Measurements from ENCODE around the gene PIF1. TPM values are rescaled to one million over a fixed set of nuclear protein-coding genes. Genes with fewer than 3 reads are reported as not detected.

The PIF1 gene
- total and polyA plus RNA-seq, 12 donors: 0.26 to 6.0 (median 1.8) TPM

DNA sequence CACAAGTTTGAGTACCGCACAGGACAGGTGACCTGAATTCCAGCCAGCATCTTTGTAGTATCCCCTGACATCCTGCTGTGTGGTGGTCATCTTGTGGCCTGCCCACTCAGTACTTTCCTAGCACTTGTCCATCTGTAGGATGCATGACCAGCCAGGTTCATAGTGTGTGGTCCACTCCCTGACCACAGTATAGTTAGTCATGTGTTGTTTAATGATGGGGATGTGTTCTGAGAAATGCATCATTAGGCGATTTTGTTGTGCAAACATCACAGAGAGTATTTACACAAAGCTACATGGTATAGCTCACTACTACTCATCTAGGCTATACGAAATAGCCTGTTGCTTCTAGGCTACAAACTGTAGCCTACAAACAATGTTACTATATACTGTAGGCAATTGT is 33.2 kb downstream of the PIF1 start:
- H3K27me3 ChIP-seq: no peaks in the 10 kb centered on the region
- intact Hi-C loops (cut with DNase I): no loop called here
- no peaks in the 10 kb centered on the region for H3K4me1 ChIP-seq (replicated peaks in 1 of 2)
- H3K9me3 ChIP-seq (replicated peaks in 1 of 3): no peaks in the 10 kb centered on the region
- DNase-seq: no peak
- H3K4me3 ChIP-seq: no peak overlapping the region
- TF ChIP-seq, protein P1, sequence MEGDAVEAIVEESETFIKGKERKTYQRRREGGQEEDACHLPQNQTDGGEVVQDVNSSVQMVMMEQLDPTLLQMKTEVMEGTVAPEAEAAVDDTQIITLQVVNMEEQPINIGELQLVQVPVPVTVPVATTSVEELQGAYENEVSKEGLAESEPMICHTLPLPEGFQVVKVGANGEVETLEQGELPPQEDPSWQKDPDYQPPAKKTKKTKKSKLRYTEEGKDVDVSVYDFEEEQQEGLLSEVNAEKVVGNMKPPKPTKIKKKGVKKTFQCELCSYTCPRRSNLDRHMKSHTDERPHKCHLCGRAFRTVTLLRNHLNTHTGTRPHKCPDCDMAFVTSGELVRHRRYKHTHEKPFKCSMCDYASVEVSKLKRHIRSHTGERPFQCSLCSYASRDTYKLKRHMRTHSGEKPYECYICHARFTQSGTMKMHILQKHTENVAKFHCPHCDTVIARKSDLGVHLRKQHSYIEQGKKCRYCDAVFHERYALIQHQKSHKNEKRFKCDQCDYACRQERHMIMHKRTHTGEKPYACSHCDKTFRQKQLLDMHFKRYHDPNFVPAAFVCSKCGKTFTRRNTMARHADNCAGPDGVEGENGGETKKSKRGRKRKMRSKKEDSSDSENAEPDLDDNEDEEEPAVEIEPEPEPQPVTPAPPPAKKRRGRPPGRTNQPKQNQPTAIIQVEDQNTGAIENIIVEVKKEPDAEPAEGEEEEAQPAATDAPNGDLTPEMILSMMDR (IDR thresholded peaks at IDR 0.05): no peak
- TF ChIP-seq POLR2A (IDR thresholded peaks at IDR 0.05): no peak
- 85 to 92% (median 88%) methylated on average over 3 of the region's 3 CpGs for WGBS, 4 donors
- H3K36me3 ChIP-seq (replicated peaks in 1 of 2): no peaks in the 10 kb centered on the region
- H3K27ac ChIP-seq: no peak overlapping the region

DNA sequence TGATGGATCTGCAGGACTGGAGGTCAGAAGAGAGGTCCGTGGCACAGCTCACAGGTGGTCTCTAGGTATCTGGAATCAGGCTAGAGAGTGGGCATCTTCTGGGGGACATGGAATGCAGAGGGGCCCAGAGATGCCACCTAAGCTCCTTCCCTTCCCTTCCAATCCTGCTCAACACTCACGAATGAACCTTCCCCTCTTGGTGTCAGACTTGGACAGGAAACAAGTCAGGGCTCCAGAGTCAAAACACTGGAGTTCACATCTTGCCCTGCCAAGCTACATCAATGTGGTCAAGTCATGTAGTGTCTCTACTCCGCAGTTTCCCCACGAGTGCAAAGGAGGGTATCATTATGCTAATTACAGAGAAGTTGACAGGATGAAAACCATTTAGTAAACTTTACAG is 34.0 kb downstream of the PIF1 start:
- Histone ChIP-seq H3K27me3 (no peaks in the 10 kb centered on the region), H3K27ac (no peak overlapping the region), H3K9me3 (replicated peaks in 1 of 3) (no peaks in the 10 kb centered on the region), H3K36me3 (replicated peaks in 1 of 2) (no peaks in the 10 kb centered on the region), H3K4me3 (no peak overlapping the region), H3K4me1 (replicated peaks in 1 of 2) (no peaks in the 10 kb centered on the region)
- 20 to 73% (median 51%) methylated on average over 3 to 4 of the region's 4 CpGs for WGBS, 4 donors
- no peak for DNase-seq
- no peak for TF ChIP-seq POLR2A (IDR thresholded peaks at IDR 0.05)
- TF ChIP-seq, protein P1 (IDR thresholded peaks at IDR 0.05): no peak
- intact Hi-C loops (cut with DNase I): no loop called here

DNA sequence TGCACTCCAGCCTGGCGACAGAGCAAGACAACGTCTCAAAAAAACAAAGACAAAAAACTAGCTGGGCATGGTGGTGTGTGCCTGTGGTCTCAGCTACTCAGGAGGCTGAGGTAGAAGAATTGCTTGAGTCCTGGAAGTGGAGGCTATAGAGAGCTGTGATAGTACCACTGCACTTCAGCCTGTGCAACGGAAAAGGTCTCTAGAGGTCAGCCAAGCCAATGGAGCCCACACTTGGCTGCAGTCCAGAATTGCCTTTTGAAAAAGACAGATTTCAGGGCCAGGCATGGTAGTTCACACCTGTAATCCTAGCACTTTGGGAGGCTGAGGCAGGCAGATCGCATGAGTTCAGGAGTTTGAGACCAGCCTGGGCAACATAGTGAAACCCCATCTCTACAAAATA is 41.7 kb downstream of the PIF1 start:
- no peaks in the 10 kb centered on the region for H3K36me3 ChIP-seq (replicated peaks in 1 of 2)
- WGBS, 4 donors: 83 to 98% (median 92%) methylated on average over 4 of the region's 4 CpGs

DNA sequence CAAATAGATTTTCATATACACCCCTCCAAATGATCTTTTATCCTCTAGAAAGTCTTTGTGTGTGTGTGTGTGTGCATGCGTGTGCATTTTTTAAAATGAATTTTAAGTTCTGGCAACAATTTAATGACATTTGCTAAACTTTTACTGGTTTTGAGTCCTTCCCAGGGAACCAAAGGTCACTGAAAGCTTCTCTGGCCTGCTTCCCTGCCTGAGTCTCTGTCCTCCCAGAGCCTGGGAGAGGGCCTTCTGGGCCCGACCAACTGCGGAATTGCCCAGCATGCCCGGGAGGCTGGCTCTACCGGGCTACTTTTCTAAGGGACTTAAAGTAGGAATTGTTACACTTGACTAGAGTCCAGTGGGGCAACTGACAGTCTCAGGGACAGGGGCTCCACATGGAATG is 42.7 kb downstream of the PIF1 start:
- WGBS, 4 donors: 67 to 85% (median 78%) methylated on average over 1 to 5 of the region's 5 CpGs
- intact Hi-C loops (cut with DNase I): no loop called here
- H3K9me3 ChIP-seq (replicated peaks in 1 of 3): no peaks in the 10 kb centered on the region
- TF ChIP-seq, protein P1 (IDR thresholded peaks at IDR 0.05): no peak
- no peak for TF ChIP-seq POLR2A (IDR thresholded peaks at IDR 0.05)
- no peak for DNase-seq
- no peaks in the 10 kb centered on the region for H3K27me3 ChIP-seq
- no peak overlapping the region for H3K4me3 ChIP-seq
- H3K4me1 ChIP-seq (replicated peaks in 1 of 2): no peaks in the 10 kb centered on the region
- peak overlapping the region in 1 of 5 donors; percentile 3 for H3K27ac ChIP-seq
- H3K36me3 ChIP-seq (replicated peaks in 1 of 2): no peaks in the 10 kb centered on the region

More for the DNA sequence above, 41.7 kb downstream of the PIF1 start:
- DNase-seq: no peak
- intact Hi-C loops (cut with DNase I): no loop called here
- H3K4me3 ChIP-seq: no peak overlapping the region
- no peaks in the 10 kb centered on the region for H3K9me3 ChIP-seq (replicated peaks in 1 of 3)
- TF ChIP-seq, protein P1 (IDR thresholded peaks at IDR 0.05): no peak
- TF ChIP-seq POLR2A (IDR thresholded peaks at IDR 0.05): no peak
- H3K27ac ChIP-seq: no peak overlapping the region
- no peaks in the 10 kb centered on the region for H3K27me3 ChIP-seq
- no peaks in the 10 kb centered on the region for H3K4me1 ChIP-seq (replicated peaks in 1 of 2)

Measured in adrenal gland (tissue), 12 donors.